AG04449 (cell line): ENCODE results near the gene SLC44A1.

Source experiments
- CTCF ChIA-PET: fragments of 350-600 bp; formaldehyde crosslinking; extraction: SDS; loops from one replicate; lab custom pipeline; 2021; ENCODE audit warnings: antibody characterized with exemption; lab: Yijun Ruan, JAX
- POLR2A ChIA-PET: fragments of 400-600, 350-600 bp; formaldehyde crosslinking; extraction: SDS; loops from one replicate; lab custom pipeline; 2020; ENCODE audit warnings: antibody characterized with exemption, inconsistent platforms; lab: Yijun Ruan, JAX
- DNase-seq: peaks from one replicate; pipeline ENCODE4 v3.0.0-alpha.2; 2010; ENCODE audit warnings: low read depth, low spot score
- H3K4me3 ChIP-seq: 2 replicates; pipeline ENCODE4 v1.5.1; 2011; ENCODE audit warnings: low read depth, mild to moderate bottlenecking, control low read depth, low read length
- CTCF ChIP-seq: IDR thresholded peaks from one replicate; pipeline ENCODE4 v1.5.1; 2011; ENCODE audit warnings: mild to moderate bottlenecking, moderate library complexity, low read length, control low read depth, inconsistent platforms; ENCODE audit not compliant: insufficient read depth; ENCODE audit errors: missing control alignments

The SLC44A1 gene

GRCh38 chr9:105295201-105295550 lies 50.7 kb downstream of the SLC44A1 start:
- ChIA-PET CTCF (no interaction called here), POLR2A (no interaction called here)
- H3K4me3 ChIP-seq = no peak overlapping the region
- no peak for DNase-seq
- TF ChIP-seq CTCF = no peak

- DNase-seq = no peak
- POLR2A ChIA-PET = no interaction called here
- no peak for TF ChIP-seq CTCF
- CTCF ChIA-PET = no interaction called here
- no peak overlapping the region for H3K4me3 ChIP-seq
Observed at GRCh38 chr9:105295986-105296385, 51.5 kb downstream of the SLC44A1 start.

- CTCF ChIA-PET = interaction anchor here (0.9 to 1.2 kb wide), 2 partner anchors 15 to 119 kb away, joined by 3 to 4 read pairs; no protein-coding TSS in a partner anchor
Observed at GRCh38 chr9:105296445-105296844, 52.0 kb downstream of the SLC44A1 start.

GRCh38 chr9:105296877-105297287 lies 52.4 kb downstream of the SLC44A1 start:
- H3K4me3 ChIP-seq = no peak overlapping the region
- TF ChIP-seq CTCF = no peak
- DNase-seq = peak; percentile 72
- ChIA-PET CTCF (interaction anchor here (0.9 to 1.2 kb wide), 2 partner anchors 15 to 119 kb away, joined by 3 to 4 read pairs; no protein-coding TSS in a partner anchor), POLR2A (no interaction called here)

More at GRCh38 chr9:105296445-105296844, 52.0 kb downstream of the SLC44A1 start:
- no peak for TF ChIP-seq CTCF
- no peak for DNase-seq
- H3K4me3 ChIP-seq = no peak overlapping the region
- POLR2A ChIA-PET = no interaction called here

- ChIA-PET CTCF (interaction anchor here (0.9 to 1.2 kb wide), 2 partner anchors 14 to 118 kb away, joined by 3 to 4 read pairs; no protein-coding TSS in a partner anchor), POLR2A (no interaction called here)
- no peak overlapping the region for H3K4me3 ChIP-seq
- no peak for DNase-seq
- no peak for TF ChIP-seq CTCF
Observed at GRCh38 chr9:105297442-105298075, 53.1 kb downstream of the SLC44A1 start.

GRCh38 chr9:105299190-105299854 lies 54.9 kb downstream of the SLC44A1 start:
- ChIA-PET CTCF (interaction anchor here (1.2 kb wide), 1 partner anchor 91 kb away, joined by 3 read pairs; no protein-coding TSS in a partner anchor), POLR2A (no interaction called here)
- no peak overlapping the region for H3K4me3 ChIP-seq
- TF ChIP-seq CTCF = no peak
- DNase-seq = peak; percentile 87
